ENCODE results near the gene ANKRD44.

ANKRD44 gene

DNA sequence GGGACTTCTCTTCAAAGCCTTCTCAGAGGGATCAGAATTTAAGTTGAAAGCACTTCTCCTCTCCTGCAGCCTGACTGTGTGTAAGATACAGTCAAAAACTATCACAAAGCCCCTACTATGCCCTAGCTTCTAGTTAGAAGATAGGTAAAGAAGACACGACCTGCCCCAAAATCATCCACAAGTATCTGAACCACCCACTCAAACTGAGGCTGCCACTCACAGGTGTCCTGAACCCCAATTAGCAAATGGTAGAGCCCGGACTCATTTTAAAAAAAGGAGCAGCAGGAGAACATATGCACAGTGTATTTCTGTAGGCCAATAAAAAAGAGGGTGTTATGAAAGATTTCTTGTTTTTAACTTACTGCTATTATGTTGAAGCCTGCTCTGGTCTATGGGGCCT, 74.4 kb downstream of the ANKRD44 start:
- no peak for DNase-seq

GRCh38 chr2:197235711-197236110, 74.9 kb downstream of the ANKRD44 start:
- no peak for DNase-seq

- no peak for DNase-seq
Observed at GRCh38 chr2:197234671-197235191, 75.8 kb downstream of the ANKRD44 start.

- DNase-seq: no peak
Observed at GRCh38 chr2:197233473-197233872, 77.1 kb downstream of the ANKRD44 start.

GRCh38 chr2:197232010-197232409, 78.6 kb downstream of the ANKRD44 start:
- DNase-seq: no peak

- no peak for DNase-seq
Observed at GRCh38 chr2:197229509-197230443, 80.8 kb downstream of the ANKRD44 start.

GRCh38 chr2:197223451-197223850, 87.1 kb downstream of the ANKRD44 start:
- no peak for DNase-seq

DNA sequence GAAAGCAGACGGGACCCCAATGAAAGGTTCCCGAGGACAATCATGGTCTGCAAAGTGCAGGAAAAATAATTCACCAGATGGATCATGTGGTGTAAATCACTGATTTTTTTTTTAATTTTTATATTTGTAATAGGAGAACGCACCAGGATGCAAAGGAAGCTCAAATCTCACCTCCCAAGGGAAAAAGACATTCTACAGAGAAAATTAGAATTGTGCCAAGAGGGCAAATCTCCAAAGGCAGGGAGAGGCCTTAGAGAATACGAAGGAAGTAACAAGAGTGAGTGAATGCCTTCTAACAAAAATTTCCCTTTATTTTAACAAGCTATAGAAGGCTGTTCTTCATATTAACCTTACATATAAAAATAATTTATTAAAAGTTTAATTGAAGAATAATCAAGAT, 90.9 kb downstream of the ANKRD44 start:
- DNase-seq: no peak

GRCh38 chr2:197217541-197217940, 93.0 kb downstream of the ANKRD44 start:
- DNase-seq: no peak

GRCh38 chr2:197216361-197216979, 94.1 kb downstream of the ANKRD44 start:
- no peak for DNase-seq

DNA sequence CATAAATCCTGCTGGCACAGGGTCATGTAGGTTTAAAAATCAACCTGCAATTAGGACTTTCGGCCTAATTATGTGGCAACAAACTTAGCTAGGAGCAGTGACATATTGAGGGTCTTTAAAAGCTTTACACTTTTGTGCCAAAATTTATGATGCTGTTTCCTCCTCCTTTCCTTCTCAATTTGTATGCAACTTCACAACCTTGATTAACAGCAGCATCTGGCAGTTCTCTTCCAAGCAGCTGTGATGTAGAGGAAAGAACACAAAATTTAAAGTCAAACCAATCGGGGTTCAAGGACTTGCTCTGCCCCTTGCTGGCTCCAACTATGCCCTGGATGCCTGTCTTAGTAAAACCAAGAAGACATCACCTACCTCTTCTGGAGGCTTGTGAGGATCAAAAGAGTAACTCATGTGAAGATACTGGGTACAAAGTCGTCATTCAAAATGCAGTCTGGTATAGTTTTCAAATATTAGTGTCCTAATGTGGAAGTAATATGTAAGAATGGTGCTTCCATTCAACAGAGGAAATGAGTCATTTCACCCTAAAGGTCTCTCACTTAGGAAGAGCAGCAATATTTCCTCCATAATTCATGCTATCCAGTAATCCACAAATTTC, 94.7 kb downstream of the ANKRD44 start:
- DNase-seq: no peak

DNA sequence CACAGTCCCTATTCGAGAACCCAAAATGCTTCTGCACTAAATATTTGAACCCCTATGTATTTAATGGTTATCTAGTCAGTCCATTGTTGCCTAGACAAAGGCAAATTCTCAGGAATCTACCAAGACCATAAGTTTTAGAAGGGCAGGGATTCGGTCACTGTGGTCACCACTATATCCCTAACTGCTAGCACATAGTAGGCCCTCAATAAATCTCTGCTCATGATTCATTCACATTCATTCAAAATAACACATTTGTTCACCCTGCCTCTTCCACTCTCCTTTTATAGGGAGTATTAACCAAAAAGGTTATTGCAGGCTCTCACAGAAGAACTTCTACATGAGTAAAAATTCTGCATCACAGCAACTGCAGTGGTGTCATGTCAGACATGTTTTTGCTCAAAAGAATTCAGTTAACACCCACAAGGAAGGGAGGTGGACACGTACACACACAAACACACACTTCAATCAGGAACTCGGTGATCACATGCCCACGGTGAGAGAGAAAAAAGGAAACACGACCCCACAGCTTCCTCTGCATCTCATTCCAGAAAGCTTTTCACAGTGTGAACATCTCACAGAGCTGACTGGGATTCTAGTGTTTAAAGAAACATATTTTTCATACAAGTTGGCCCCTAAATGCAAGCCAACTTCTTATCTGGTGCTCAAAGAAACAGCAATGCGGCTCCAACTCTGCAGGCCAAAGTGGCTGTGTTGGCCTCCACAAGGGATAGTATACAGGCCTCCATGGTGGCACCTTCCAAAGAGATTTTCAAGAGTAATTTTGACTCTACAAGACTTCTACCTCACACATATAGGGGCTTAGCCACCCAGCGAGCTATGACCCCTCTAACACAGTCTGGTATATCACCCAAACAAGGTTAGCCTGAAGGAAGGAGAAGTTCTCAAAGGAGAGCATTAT, 98.0 kb downstream of the ANKRD44 start:
- DNase-seq: no peak

DNA sequence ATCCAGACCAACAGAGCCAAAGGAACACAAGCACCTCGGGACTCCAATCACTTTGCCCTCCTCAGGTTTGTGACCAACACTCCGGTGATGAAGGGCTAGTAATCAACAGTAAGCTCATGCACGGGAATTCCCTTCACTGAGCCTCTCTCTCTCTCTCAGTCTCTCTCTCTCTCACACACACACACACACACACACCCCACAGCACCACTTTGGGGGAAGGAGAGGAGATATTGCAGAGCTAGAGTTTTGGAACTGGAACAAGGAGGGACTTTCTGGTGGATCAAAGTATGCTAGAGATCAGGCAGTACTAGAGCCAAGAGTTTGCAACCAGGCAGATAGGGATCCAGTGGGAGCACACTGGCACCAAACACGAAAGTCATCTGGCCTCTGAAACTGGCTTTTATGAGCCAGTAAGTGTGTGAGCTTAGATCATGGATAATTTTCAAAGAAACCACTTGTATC, 98.7 kb downstream of the ANKRD44 start:
- DNase-seq: no peak

DNA sequence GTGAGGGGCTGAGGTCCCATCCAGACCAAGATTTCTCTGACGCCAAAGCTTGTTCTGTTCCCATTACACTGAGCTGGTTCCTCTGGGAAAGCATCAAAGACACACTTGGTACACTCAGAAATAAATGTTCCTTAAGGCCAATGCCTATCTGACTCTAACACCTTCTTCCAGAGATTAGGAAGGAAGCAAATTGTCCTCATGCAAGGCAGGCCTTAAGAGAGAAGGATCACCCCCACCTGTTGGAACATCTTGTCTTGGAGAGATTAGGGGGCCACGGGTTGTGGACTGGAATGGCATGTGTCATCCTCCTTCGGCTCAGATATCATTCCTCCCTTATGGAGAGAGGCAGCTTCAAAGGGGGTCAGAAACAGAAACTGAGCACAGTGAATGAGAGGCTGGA, 100.2 kb downstream of the ANKRD44 start:
- DNase-seq: no peak

- DNase-seq: no peak
Observed at GRCh38 chr2:197209742-197210408, 100.7 kb downstream of the ANKRD44 start.

- no peak for DNase-seq
Observed at GRCh38 chr2:197209246-197209645, 101.3 kb downstream of the ANKRD44 start.

DNA sequence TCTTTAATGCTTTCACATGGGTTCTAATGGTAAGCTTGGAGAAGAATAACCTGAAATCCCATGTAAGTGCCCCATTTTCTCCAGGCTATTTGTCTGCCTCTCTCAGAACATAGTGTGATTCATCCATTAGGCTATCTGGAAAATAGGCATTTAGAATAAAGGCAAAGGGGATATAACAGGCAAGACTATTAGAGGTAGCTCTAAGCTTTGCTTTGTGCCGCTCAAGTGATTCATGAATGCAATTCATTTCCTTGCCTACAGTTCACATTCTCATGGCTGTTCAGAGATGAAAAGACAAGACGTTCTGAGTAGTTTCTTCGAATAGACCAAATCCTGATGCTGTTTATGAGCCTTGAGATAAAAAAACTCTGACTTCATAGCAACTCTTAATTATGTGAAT, 101.7 kb downstream of the ANKRD44 start:
- DNase-seq: no peak

DNA sequence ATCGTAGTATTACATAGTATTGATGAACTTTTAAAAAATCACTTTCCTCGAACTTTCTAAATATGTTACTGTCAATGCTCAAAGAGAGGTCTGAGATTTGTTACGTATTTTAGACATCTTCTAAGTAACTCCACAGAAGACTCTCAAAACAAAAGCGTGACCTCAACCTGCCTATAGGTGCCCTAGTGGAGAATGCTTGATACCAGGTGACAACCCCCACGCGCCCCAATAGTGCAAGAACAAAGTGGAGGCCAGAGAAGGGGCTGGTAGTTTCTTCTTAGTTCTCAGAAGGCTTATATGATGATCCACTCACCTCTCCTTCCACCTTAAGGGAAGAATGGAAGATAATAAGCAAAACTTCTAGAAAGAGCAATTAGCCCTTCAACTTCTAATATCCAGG, 102.6 kb downstream of the ANKRD44 start:
- no peak for DNase-seq

GRCh38 chr2:197207598-197207997, 103.0 kb downstream of the ANKRD44 start:
- no peak for DNase-seq

DNA sequence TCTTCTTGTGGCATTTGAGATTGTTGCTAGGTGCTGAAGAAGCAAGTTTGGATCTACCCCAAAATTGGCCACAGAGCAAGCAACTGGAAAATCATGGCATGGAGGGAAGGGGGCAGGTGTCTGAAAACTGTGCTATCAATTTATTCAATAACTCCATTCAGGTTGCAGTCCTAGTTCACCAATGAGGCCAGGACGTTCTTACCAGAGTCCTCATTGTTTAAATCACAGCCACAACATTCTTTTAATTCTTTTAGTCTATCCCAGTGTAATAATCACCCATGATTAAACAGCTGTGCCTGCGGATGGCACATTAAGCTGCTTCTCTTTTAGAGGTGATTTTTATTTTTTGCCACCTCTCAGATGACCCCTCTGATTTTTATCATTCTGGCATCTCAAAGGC, 103.5 kb downstream of the ANKRD44 start:
- no peak for DNase-seq

GRCh38 chr2:197205585-197206215, 104.9 kb downstream of the ANKRD44 start:
- no peak for DNase-seq
